ENCODE data around the gene TRPM2.

TRPM2 gene

DNA sequence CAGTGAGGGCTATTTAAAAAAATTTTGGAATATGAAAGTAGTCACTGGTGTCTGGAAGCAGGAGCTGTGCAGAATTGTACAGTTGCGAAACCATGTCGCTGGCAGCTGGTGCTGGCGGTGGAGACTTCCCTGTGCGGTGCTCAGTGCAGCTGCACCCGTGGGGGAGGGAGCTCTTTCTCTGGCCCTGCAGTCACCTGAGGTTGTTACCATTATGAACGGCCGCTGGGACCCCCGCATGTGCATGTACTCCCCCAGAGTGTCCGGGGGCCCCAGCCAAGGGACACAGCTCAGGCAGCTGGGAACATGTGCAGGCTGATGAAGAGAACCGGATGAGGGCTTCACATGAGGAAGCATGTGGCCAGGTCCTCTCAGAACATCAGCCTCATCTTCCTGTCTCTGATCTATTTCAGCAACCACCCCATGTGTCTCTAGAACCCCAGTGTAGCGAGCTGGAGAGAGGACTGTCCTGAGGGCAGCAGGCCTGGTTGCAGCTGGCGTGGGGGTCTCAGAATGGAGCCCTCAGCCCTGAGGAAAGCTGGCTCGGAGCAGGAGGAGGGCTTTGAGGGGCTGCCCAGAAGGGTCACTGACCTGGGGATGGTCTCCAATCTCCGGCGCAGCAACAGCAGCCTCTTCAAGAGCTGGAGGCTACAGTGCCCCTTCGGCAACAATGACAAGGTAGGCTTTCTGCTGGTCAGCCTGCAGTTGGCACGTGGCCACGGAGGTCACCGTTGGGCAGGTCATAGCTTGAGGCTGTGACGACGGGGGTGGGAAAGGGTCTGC, at the start of gene TRPM2:
Gene TRPM2 (plus strand): TSS at position 431 of the 780 bp plus-strand sequence. CDS start 80 bp downstream, at position 511.
- no peak for DNase-seq (ENCODE audit: low spot score)

GRCh38 chr21:44304011-44304616, 49.3 kb upstream of the TRPM2 start:
- DNase-seq (ENCODE audit: low spot score): no peak

GRCh38 chr21:44304877-44305293, 48.5 kb upstream of the TRPM2 start:
- DNase-seq (ENCODE audit: low spot score): peak; percentile 66

DNA sequence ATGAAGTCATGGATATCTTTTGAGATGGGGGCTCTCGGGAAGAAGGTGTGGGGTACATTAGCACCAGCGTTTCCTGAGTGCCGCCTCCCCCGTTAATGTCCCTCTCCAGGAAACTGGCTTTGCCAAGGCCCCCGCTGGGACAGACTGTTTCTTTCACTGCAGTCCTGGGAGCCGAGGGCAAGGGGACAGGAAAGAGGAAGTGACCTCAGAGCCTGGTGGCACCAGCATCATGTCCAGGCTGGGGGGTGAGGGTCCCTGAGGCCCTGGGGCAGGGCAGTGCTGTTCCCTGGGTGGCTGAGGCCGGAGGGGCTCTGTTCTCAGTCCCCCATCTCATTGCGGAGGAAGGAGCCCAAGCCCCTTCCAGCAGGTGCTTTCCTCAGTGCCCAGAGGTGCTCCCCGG, 47.7 kb upstream of the TRPM2 start:
- DNase-seq (ENCODE audit: low spot score): no peak

DNA sequence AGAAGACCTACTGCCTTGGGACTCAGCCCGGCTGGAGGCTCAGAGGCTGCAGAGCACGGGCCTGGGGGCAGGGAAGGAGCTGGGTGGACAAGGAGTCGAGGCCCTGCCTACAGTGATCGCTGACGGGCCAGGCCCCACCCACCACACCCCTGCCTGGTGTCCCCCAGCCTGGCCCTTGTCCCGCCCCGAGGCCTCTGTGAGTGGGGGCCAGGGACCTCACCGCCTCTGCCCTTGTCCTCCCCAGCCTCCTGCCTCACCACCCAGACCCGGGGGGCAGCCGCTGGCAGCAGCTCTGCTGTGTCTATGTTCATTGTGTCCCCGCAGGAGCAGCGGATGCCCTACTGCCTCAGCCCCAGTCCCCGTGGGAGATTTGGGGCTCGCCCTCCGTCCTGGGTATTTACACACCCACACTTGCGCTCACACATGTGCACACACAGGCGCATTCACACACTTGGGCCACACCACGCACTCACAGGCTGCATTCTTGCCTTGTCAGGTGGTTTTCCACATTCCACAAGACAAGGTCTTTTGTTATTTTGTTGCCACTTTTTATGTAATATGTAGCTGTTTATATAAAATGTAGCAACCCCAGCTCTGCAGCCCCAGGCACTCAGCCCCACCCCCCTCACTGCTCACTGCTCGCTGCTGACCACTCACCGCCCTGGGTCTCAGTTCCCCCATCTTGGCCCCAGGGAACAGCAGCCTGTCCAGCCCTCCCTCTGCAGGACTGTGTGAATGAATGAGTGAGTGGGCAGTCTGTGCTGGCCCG, 46.3 kb upstream of the TRPM2 start:
- DNase-seq (ENCODE audit: low spot score): no peak

DNA sequence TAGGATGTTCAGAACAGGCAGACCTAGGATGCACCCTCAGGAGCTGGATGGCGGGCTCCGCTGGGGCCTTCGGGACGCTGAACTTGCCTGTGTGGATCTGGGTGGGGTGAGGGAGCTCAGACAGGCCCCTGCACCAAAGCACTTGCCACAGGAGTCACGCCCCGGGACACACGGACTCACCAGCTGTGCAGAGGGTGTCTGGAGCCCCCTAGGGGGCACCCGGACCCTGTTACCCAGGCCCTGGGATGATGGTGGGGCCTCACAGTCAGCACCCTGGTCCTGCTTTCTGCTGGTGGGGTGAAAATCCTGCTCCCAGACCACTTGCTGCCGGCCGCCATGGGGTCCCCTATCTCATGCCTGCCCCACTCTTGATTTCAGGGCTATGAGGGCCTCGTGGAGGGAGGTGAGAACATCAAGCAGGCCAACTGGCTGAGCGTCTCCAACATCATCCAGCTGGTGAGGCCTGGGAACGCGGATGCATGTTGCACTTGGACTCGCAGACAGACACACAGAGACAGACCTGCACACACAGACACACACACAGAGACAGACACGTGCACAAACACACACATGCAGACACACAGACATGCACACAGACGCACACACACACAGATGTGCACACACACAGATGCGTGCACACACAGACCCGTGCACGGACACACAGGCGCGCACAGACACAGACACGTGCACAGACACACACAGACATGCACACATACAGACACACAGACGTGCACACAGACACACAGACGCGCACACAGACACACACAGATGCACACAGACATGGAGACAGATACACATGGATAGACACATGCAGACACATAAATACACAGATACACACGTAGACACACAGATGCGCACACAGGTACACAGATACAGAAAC, 42.6 kb upstream of the TRPM2 start:
- no peak for DNase-seq (ENCODE audit: low spot score)

- DNase-seq (ENCODE audit: low spot score): no peak
Observed at GRCh38 chr21:44312089-44312488, 41.3 kb upstream of the TRPM2 start.

- no peak for DNase-seq (ENCODE audit: low spot score)
Observed at GRCh38 chr21:44312716-44313115, 40.7 kb upstream of the TRPM2 start.

DNA sequence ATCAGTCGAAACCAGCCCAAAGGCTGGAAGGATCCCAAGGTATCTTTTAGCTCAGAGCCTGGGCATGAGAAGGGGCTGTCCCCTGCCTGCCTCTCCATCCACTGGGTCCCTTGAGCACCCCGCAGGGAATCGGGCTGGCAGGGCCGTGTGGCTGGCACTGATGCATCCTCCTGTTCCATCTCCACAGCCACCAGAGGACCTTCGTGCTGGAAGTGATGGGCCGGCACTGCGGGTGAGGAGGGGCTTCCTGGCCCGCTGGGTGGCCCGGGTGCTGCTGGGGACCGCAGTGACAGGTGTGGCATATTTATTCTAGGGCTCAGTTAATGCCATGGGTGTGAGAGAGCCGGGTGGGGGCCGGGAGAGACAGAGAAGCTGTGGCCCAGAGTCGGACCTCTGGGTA, 40.0 kb upstream of the TRPM2 start:
- DNase-seq (ENCODE audit: low spot score): no peak

DNA sequence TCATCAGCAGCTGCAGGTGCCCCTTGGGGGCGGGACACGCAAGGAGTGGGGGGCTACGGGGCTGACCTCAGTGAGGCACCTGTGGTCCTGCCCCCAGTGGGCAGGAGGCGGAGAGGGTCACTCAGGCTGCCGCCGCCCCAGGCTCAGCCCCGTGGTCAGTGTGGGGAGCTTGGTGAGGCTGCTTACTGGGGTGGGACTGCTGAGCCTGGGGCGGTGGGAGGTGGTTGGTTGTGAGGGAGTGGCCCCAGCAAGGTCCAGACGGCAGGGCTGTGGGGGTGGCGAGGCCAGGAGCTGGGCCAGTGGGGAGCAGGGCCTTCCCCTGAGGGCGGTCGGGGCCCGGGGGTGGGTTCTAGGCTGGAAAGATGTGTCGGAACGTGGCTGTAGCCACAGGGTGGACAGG, 39.3 kb upstream of the TRPM2 start:
- DNase-seq (ENCODE audit: low spot score): no peak

DNA sequence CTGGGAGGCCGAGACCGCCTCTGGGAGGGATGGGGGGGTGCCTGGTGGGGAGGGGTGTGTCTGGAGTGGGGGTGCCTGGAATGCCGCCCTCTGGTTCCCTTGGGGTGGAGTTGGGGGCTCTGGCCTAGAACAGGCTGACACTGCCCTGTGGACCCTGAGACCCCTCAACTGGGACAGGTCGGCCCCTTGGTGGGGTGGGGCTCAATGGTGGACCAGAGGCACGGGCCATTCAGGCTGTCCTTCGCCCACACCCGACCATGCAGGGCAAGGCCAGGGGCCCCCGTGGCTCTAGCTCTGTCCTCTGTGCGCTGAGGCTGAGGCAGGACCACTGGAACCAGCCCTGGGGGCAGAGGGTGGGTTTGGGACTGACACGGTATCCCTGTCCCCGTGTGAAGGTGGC, 38.9 kb upstream of the TRPM2 start:
- DNase-seq (ENCODE audit: low spot score): no peak

- DNase-seq (ENCODE audit: low spot score): no peak
Observed at GRCh38 chr21:44315691-44316203, 37.7 kb upstream of the TRPM2 start.

- no peak for DNase-seq (ENCODE audit: low spot score)
Observed at GRCh38 chr21:44316277-44316900, 37.0 kb upstream of the TRPM2 start.

GRCh38 chr21:44317241-44317782, 36.1 kb upstream of the TRPM2 start:
- DNase-seq (ENCODE audit: low spot score): no peak

- no peak for DNase-seq (ENCODE audit: low spot score)
Observed at GRCh38 chr21:44317871-44318270, 35.5 kb upstream of the TRPM2 start.

DNA sequence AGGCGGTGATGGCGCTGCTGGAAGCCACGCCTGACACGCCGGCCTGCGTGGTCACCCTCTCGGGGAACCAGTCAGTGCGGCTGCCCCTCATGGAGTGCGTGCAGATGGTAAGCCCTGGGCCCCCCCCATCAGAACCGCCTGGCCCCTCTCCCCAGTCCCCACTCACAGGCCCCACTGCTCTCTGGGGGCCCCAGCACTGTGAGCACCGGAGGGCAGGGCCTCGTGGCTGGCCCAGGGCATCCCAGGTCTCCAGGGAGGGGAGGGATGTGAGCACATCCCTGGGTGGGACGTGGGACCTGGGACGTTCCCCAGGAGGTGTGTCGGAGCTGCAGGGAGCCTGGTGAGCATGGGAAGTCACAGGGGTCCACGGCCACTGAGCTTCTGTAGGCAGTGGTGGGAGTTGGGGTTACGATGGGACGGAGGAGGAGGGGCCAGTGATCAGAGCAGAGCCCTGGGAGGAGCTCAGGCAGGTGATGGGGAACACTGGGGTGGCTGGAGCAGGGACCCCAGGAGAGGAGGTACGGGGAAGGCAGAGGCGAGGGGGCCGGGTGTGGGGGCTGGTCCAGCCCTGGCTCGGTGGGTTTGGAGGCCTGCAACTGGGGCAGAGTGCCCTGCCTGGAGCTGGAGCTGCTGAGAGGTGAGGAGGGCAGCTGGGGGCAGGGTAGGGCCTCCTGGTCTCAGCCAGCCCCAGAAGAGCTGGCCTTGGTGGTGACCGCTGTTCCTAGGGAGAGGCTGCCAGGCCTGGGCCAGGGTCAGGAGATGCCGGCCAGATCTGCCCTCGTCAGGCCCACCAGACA, 34.7 kb upstream of the TRPM2 start:
- no peak for DNase-seq (ENCODE audit: low spot score)

DNA sequence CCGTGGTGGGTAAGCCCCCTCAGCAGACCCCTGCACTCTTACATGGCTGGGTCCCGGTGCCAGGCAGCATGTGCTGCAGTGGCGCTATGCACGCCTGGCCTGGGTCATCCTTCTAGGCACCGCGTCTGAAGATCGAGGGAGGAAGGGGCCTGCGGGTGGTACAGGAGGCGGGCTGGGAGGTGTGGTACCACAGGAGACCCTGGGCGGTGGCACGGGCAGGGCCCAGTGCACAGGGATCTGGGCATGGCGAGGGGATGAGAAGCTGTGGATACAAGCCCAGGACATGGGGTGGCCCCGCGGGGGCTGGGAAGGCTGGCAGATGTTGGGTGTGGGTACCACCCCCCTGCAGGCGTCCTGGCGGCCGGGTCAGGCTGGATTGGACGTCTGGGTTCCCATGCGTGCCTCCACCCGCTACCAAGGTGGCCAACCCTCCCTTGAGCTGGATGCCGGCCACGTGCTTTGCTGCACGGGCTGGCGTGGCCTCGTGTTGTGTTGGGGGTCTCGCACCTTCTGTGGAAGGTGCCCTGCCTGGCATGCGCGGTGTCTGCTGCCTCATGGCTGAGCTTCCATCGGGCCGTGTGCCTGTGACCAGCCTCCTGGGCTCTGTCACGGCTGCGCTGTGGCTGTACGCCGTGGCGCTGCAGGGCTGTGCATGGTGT, 33.9 kb upstream of the TRPM2 start:
- no peak for DNase-seq (ENCODE audit: low spot score)

DNA sequence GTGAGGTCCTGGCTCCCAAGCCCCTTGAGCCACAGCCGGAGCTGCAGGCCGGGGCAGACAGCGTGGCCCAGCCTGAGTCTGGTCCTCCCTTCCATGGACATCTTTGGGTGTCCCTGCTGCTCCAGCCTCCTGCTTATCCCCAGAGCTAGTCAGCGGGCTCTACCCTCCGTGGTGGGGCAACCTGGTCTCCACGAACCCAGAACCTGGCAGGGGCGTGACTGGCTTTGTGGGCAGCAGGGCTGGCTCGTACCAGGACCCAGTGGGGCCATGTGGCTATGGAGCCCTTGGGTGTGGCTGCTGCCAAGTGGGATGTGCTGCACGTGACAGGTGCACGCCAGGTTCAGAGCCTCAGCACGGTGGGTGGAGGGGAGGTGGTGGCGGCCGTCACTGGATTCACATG, 32.6 kb upstream of the TRPM2 start:
- DNase-seq (ENCODE audit: low spot score): no peak

DNA sequence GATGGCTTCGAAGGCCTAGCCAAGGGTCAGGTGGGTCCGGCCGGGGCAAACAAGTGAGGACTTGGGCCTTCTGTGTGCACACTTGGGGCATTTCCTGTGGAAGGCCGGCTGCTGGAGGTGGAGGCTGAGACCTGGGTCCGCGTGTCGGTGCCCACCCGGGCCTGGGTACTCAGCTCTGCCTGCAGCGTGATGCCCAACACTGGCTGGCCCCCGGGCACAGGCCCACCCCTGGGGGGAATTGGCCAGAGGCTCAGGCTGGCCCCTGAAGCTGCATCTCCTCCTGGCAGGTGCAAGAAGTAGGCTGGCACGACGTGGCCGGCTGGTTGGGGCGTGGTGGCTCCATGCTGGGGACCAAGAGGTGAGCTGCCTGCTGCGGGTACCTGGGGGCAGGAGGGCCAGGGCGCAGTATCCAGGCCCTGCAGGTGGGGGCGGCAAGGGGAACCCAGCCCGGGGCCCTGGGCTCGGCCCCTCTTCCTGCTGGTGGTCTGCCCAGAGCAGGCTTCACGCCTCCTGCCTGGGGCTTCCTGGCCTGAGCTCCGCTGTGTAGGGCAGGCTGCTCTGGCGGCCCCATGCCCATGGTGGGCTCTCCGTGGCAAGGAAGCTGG, 31.5 kb upstream of the TRPM2 start:
- DNase-seq (ENCODE audit: low spot score): no peak
